WTC11 (cell line): ENCODE data around the gene NHLRC2. TPM values are rescaled to one million over a fixed set of nuclear protein-coding genes. Genes with fewer than 3 reads are reported as not detected.

ENCODE experiments used
- ATAC-seq: fragments of 200-7000 bp; cut with Tn5 transposase; 2 replicates; pipeline ENCODE4 v1.10.0; 2021; ENCODE audit warnings: mild to moderate bottlenecking, moderate library complexity
- CTCF ChIA-PET: fragments of 300-600 bp; sonication (Branson Sonifier 250); formaldehyde crosslinking; loops from one replicate; lab custom pipeline; 2021; ENCODE audit warnings: antibody characterized with exemption; lab: Charles Lee
- POLR2A ChIA-PET: fragments of 350-600 bp; sonication (Branson Sonifier 250); formaldehyde crosslinking; loops from one replicate; lab custom pipeline; 2021; ENCODE audit warnings: antibody characterized with exemption; lab: Charles Lee
- DNase-seq: peaks from one replicate; pipeline ENCODE4 v3.0.0; 2021; ENCODE audit warnings: low spot score
- H3K27ac Mint-ChIP-seq: 2 replicates; pipeline ENCODE4 v1.8.0; 2021; ENCODE audit warnings: mixed read lengths
- H3K27me3 Mint-ChIP-seq: 2 replicates; pipeline ENCODE4 v1.8.0; 2021; ENCODE audit warnings: low read depth, mild to moderate bottlenecking, moderate library complexity, mixed read lengths
- H3K36me3 Mint-ChIP-seq: 2 replicates; pipeline ENCODE4 v1.8.0; 2021; ENCODE audit warnings: mixed read lengths
- H3K4me1 Mint-ChIP-seq: 2 replicates; pipeline ENCODE4 v1.8.0; 2022; ENCODE audit warnings: mixed read lengths
- H3K4me3 Mint-ChIP-seq: 2 replicates; pipeline ENCODE4 v1.8.0; 2021; ENCODE audit warnings: mild to moderate bottlenecking, moderate library complexity, mixed read lengths
- H3K9me3 Mint-ChIP-seq: 2 replicates; pipeline ENCODE4 v1.8.0; 2021; ENCODE audit warnings: mixed read lengths
- ATF2 ChIP-seq: sonication (generic); formaldehyde crosslinking; IDR thresholded peaks from 2 replicates; pipeline ENCODE4 v1.8.1; 2022; ENCODE audit warnings: low read depth, missing genetic modification reagents, borderline replicate concordance
- CBFB ChIP-seq: sonication (generic); formaldehyde crosslinking; IDR thresholded peaks from 2 replicates; pipeline ENCODE4 v1.8.1; 2022; ENCODE audit warnings: mild to moderate bottlenecking, low read depth, missing genetic modification reagents
- E2F4 ChIP-seq: sonication (generic); formaldehyde crosslinking; IDR thresholded peaks from 2 replicates; pipeline ENCODE4 v1.8.1; 2022; ENCODE audit warnings: low read depth, mild to moderate bottlenecking, moderate library complexity, missing genetic modification reagents, borderline replicate concordance
- ERG ChIP-seq: fragments of 250-450 bp; sonication (Bioruptor Pico); IDR thresholded peaks from 2 replicates; pipeline ENCODE4 v1.8.0; 2021; ENCODE audit warnings: mild to moderate bottlenecking
- FOXP1 ChIP-seq: sonication (generic); formaldehyde crosslinking; IDR thresholded peaks from 2 replicates; pipeline ENCODE4 v1.8.0; 2022; ENCODE audit warnings: missing genetic modification reagents, mild to moderate bottlenecking, moderate library complexity, borderline replicate concordance
- GABPB1 ChIP-seq: sonication (generic); formaldehyde crosslinking; IDR thresholded peaks from 2 replicates; pipeline ENCODE4 v1.8.1; 2023; ENCODE audit warnings: mild to moderate bottlenecking, missing genetic modification reagents
- GRHL2 ChIP-seq: fragments of 250-450 bp; sonication (Bioruptor Pico); IDR thresholded peaks from 2 replicates; pipeline ENCODE4 v1.8.0; 2022; ENCODE audit warnings: mild to moderate bottlenecking, moderate library complexity; ENCODE audit not compliant: insufficient replicate concordance, severe bottlenecking
- GTF2I ChIP-seq: fragments of 250-450 bp; sonication (Bioruptor Pico); conservative IDR thresholded peaks from 2 replicates; pipeline ENCODE4 v1.4.0; 2021; ENCODE audit warnings: mild to moderate bottlenecking
- JUN ChIP-seq: sonication (generic); formaldehyde crosslinking; IDR thresholded peaks from 2 replicates; pipeline ENCODE4 v1.8.0; 2023; ENCODE audit warnings: mild to moderate bottlenecking, missing genetic modification reagents
- MXD4 ChIP-seq: fragments of 250-450 bp; sonication (Bioruptor Pico); IDR thresholded peaks from 2 replicates; pipeline ENCODE4 v1.8.0; 2021; ENCODE audit warnings: mild to moderate bottlenecking, moderate library complexity, borderline replicate concordance
- NFATC4 ChIP-seq: fragments of 250-450 bp; sonication (Bioruptor Pico); IDR thresholded peaks from 2 replicates; pipeline ENCODE4 v1.9.0; 2021; ENCODE audit warnings: mild to moderate bottlenecking
- NFE2L1 ChIP-seq: sonication (generic); formaldehyde crosslinking; IDR thresholded peaks from 2 replicates; pipeline ENCODE4 v1.8.1; 2023; ENCODE audit warnings: missing genetic modification reagents
- NR3C1 ChIP-seq: sonication (generic); formaldehyde crosslinking; conservative IDR thresholded peaks from 2 replicates; pipeline ENCODE4 v1.8.1; 2023; ENCODE audit warnings: low read depth, mild to moderate bottlenecking, missing genetic modification reagents
- RORB ChIP-seq: fragments of 250-450 bp; sonication (Bioruptor Pico); IDR thresholded peaks from 2 replicates; pipeline ENCODE4 v1.9.0; 2021; ENCODE audit warnings: mild to moderate bottlenecking
- SMAD4 ChIP-seq: sonication (generic); formaldehyde crosslinking; IDR thresholded peaks from 2 replicates; pipeline ENCODE4 v1.8.0; 2022; ENCODE audit warnings: mild to moderate bottlenecking, missing genetic modification reagents
- SP1 ChIP-seq: sonication (generic); formaldehyde crosslinking; conservative IDR thresholded peaks from 2 replicates; pipeline ENCODE4 v1.8.1; 2022; ENCODE audit warnings: missing genetic modification reagents
- USF1 ChIP-seq: sonication (generic); formaldehyde crosslinking; IDR thresholded peaks from 2 replicates; pipeline ENCODE4 v1.8.0; 2022; ENCODE audit warnings: mild to moderate bottlenecking, missing genetic modification reagents
- ZBTB21 ChIP-seq: sonication (generic); formaldehyde crosslinking; IDR thresholded peaks from 2 replicates; pipeline ENCODE4 v1.8.1; 2023; ENCODE audit warnings: mild to moderate bottlenecking, missing genetic modification reagents, borderline replicate concordance
- ZNF138 ChIP-seq: sonication (generic); formaldehyde crosslinking; conservative IDR thresholded peaks from 2 replicates; pipeline ENCODE4 v1.8.1; 2022; ENCODE audit warnings: mild to moderate bottlenecking, moderate library complexity, missing genetic modification reagents
- ZNF396 ChIP-seq: fragments of 250-450 bp; sonication (Bioruptor Pico); IDR thresholded peaks from 2 replicates; pipeline ENCODE4 v1.8.0; 2021; ENCODE audit warnings: mild to moderate bottlenecking, moderate library complexity, borderline replicate concordance
- ZNF416 ChIP-seq: fragments of 250-450 bp; sonication (Bioruptor Pico); IDR thresholded peaks from 2 replicates; pipeline ENCODE4 v1.9.0; 2021; ENCODE audit warnings: mild to moderate bottlenecking, inconsistent platforms
- ZSCAN18 ChIP-seq: fragments of 250-450 bp; sonication (Bioruptor Pico); IDR thresholded peaks from 2 replicates; pipeline ENCODE4 v2.1.2; 2022; ENCODE audit warnings: mild to moderate bottlenecking, moderate library complexity
- total RNA-seq: library from RNA; stranded (reverse); gene quantifications from 3 replicates; pipeline ENCODE4 v1.2.3, GENCODE V29; 2021

NHLRC2 gene
- total RNA-seq, 1 experiment from 2014 or later: 37.9 TPM

GRCh38 chr10:113911839-113912238 is 57.4 kb downstream of the NHLRC2 start:
- ATAC-seq: no peak
- POLR2A ChIA-PET: no interaction called here
- CTCF ChIA-PET: interaction anchor here (1.0 kb wide), 1 partner anchor 69 kb away, joined by 3 read pairs; no protein-coding TSS in a partner anchor
- TF ChIP-seq GABPB1 (no peak), FOXP1 (CRISPR knock-in tag) (no peak), E2F4 (no peak), ZNF396 (no peak), RORB (CRISPR knock-in tag) (no peak), ATF2 (no peak), USF1 (CRISPR knock-in tag) (no peak), MXD4 (CRISPR knock-in tag) (no peak), SP1 (CRISPR knock-in tag) (no peak), NFATC4 (CRISPR knock-in tag) (no peak), GRHL2 (CRISPR knock-in tag) (no peak), GTF2I (CRISPR knock-in tag) (no peak), ERG (CRISPR knock-in tag) (no peak)
- peaks cover 10% of the 10 kb centered on the region for H3K36me3 Mint-ChIP-seq
- no peaks in the 10 kb centered on the region for H3K9me3 Mint-ChIP-seq
- no peak overlapping the region for H3K4me3 Mint-ChIP-seq
- no peaks in the 10 kb centered on the region for H3K27me3 Mint-ChIP-seq
- H3K4me1 Mint-ChIP-seq: no peaks in the 10 kb centered on the region
- DNase-seq: no peak
- no peak overlapping the region for H3K27ac Mint-ChIP-seq

- H3K36me3 Mint-ChIP-seq: peaks cover 4% of the 10 kb centered on the region
- H3K4me1 Mint-ChIP-seq: no peaks in the 10 kb centered on the region
- no peak for DNase-seq
- H3K27ac Mint-ChIP-seq: no peak overlapping the region
- H3K27me3 Mint-ChIP-seq: no peaks in the 10 kb centered on the region
- ChIA-PET POLR2A (no interaction called here), CTCF (no interaction called here)
- TF ChIP-seq ZBTB21: no peak
- no peak for TF ChIP-seq ZNF416 (CRISPR knock-in tag)
- TF ChIP-seq NR3C1 (CRISPR knock-in tag): no peak
- no peak for TF ChIP-seq JUN (CRISPR knock-in tag)
- TF ChIP-seq ZNF138: no peak
- TF ChIP-seq ZSCAN18 (CRISPR knock-in tag): no peak
- no peak for TF ChIP-seq CBFB (CRISPR knock-in tag)
- no peak for TF ChIP-seq SMAD4 (CRISPR knock-in tag)
- no peak for TF ChIP-seq NFE2L1
- no peaks in the 10 kb centered on the region for H3K9me3 Mint-ChIP-seq
- ATAC-seq: no peak
- no peak overlapping the region for H3K4me3 Mint-ChIP-seq
Measured at GRCh38 chr10:113912582-113912981, 58.1 kb downstream of the NHLRC2 start.
